ENCODE data around the gene KCP. TPM values are rescaled to one million over a fixed set of nuclear protein-coding genes. Genes with fewer than 3 reads are reported as not detected.
A peak's percentile ranks its signal among the peaks of the same experiment; 100 is the strongest.

KCP gene
- total RNA-seq, 3 donors from 2014 or later: 0.33 to 2.2 (median 0.88) TPM

DNA sequence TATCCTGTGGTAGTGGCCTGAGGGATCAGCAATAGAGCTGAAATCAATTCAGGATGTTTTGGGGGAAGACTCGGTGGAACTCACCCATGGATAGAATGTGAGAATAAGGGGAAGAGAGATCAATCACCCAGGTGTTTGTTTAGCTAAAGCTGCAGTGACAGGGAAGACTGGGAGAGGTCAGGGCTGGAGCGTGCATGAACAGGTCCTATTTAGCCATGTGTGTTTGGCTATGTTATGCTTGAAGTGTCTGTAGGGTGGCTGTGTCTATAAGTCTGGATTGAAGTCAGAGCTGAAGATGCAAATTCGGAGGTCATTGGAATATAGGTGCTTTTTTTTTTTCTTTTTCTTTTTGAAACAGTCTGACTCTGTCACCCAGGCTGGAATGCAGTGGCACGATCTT is 43.3 kb downstream of the KCP start:
- Histone ChIP-seq H3K4me1 (peaks cover 4 to 7% of the 10 kb centered on the region in 2 donors), H3K9me3 (no peaks in the 10 kb centered on the region), H3K27ac (no peak overlapping the region), H3K36me3 (no peaks in the 10 kb centered on the region), H3K4me3 (no peak overlapping the region), H3K27me3 (no peaks in the 10 kb centered on the region)
- no peak for DNase-seq (ENCODE audit: low spot score in 2 of 2)
- TF ChIP-seq POLR2AphosphoS5 (IDR thresholded peaks at IDR 0.05): no peak
- no peak for TF ChIP-seq POLR2A (IDR thresholded peaks at IDR 0.05)
- TF ChIP-seq, protein P1, sequence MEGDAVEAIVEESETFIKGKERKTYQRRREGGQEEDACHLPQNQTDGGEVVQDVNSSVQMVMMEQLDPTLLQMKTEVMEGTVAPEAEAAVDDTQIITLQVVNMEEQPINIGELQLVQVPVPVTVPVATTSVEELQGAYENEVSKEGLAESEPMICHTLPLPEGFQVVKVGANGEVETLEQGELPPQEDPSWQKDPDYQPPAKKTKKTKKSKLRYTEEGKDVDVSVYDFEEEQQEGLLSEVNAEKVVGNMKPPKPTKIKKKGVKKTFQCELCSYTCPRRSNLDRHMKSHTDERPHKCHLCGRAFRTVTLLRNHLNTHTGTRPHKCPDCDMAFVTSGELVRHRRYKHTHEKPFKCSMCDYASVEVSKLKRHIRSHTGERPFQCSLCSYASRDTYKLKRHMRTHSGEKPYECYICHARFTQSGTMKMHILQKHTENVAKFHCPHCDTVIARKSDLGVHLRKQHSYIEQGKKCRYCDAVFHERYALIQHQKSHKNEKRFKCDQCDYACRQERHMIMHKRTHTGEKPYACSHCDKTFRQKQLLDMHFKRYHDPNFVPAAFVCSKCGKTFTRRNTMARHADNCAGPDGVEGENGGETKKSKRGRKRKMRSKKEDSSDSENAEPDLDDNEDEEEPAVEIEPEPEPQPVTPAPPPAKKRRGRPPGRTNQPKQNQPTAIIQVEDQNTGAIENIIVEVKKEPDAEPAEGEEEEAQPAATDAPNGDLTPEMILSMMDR (IDR thresholded peaks at IDR 0.05): no peak
- intact Hi-C loops (cut with DNase I; ENCODE audit: low total_unique reads): no loop called here

DNA sequence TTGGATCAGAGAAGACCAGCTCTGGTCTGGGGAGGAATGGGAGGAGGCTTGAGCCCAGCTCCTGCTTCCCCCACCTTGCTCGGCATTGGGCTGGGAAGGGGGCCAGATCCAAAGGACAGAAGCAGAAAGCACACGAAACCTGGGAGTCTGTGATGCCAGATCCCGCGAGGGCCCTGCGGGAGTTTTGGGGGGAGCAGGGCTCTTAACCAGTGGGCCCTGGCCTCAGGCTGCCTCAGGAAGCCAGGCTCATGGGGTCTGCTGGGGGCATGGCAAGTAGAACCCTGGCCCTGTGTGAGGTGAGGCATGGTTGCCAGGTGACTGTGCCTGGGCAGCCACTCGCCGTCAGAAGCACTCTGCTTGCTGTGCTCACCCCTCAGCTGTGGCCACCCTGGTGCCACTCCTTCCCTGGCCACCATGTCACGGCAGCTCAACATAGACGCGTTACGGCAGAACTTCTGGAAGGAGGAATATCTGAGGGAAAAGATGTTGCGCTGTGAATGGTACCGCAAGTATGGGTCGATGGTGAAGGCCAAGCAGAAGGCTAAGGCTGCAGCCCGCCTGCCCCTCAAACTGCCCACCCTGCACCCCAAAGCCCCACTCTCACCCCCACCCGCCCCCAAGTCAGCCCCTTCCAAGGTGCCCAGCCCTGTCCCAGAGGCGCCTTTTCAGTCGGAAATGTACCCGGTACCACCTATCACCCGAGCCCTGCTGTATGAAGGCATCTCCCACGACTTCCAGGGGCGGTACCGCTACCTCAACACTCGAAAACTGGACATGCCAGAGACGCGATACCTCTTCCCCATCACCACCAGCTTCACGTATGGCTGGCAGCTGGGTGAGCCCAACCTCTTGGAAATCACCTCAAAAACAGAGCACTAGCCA is 44.3 kb downstream of the KCP start:
- no peak overlapping the region for H3K27ac ChIP-seq
- no peaks in the 10 kb centered on the region for H3K36me3 ChIP-seq
- no peak overlapping the region for H3K4me3 ChIP-seq
- no peaks in the 10 kb centered on the region for H3K9me3 ChIP-seq
- H3K4me1 ChIP-seq: peaks cover 4 to 7% of the 10 kb centered on the region in 2 donors
- no peak for DNase-seq (ENCODE audit: low spot score in 2 of 2)
- intact Hi-C loops (cut with DNase I; ENCODE audit: low total_unique reads): no loop called here
- no peaks in the 10 kb centered on the region for H3K27me3 ChIP-seq
- TF ChIP-seq POLR2AphosphoS5 (IDR thresholded peaks at IDR 0.05): no peak
- TF ChIP-seq, protein P1 (IDR thresholded peaks at IDR 0.05): no peak
- no peak for TF ChIP-seq POLR2A (IDR thresholded peaks at IDR 0.05)

- Histone ChIP-seq H3K36me3 (no peaks in the 10 kb centered on the region), H3K27ac (no peak overlapping the region), H3K27me3 (no peaks in the 10 kb centered on the region), H3K4me1 (peaks cover 4 to 7% of the 10 kb centered on the region in 2 donors), H3K9me3 (no peaks in the 10 kb centered on the region), H3K4me3 (no peak overlapping the region)
- intact Hi-C loops (cut with DNase I; ENCODE audit: low total_unique reads): no loop called here
- no peak for DNase-seq (ENCODE audit: low spot score in 2 of 2)
- TF ChIP-seq POLR2A (IDR thresholded peaks at IDR 0.05) (no peak), POLR2AphosphoS5 (IDR thresholded peaks at IDR 0.05) (no peak)
- TF ChIP-seq, protein P1 (IDR thresholded peaks at IDR 0.05): no peak
Measured at GRCh38 chr7:128865303-128865702, 45.2 kb downstream of the KCP start.

DNA sequence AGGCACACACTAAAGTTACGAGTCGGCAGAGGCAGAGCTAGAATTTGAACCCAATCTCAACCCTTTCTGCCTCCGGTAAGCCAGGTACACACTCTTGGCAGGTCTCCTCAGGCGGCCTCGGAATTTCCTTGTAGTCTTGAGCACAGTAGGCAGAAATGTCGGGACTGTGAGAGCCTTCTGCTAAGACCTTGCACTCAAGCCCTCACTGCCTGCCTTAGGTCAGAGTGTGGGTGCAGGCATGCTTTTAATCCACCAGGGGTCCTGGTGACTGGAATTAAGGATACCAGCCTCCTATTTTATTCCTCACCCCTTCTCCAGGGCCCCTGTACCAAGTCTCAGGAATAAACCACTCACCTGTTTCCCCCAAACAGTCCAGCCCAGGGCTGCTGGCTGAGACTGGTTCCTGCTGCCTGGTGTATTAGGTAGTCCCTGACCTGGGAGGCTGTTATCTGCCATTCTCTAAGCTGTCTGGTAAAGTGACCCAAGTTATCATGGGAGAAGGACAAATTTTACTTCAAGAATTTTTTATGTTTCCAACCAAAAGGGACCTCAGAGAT is 47.0 kb downstream of the KCP start:
- TF ChIP-seq POLR2A (IDR thresholded peaks at IDR 0.05): no peak
- TF ChIP-seq POLR2AphosphoS5 (IDR thresholded peaks at IDR 0.05): no peak
- TF ChIP-seq, protein P1 (IDR thresholded peaks at IDR 0.05): peak; percentile 17 to 34 (median 26)
- Histone ChIP-seq H3K4me3 (peak overlapping the region; percentile 71 to 89 (median 84)), H3K27me3 (no peaks in the 10 kb centered on the region), H3K4me1 (peaks cover 4 to 11% of the 10 kb centered on the region in 2 donors), H3K36me3 (no peaks in the 10 kb centered on the region), H3K27ac (peak overlapping the region; percentile 75 to 88), H3K9me3 (no peaks in the 10 kb centered on the region)
- DNase-seq (ENCODE audit: low spot score in 2 of 2): no peak
- intact Hi-C loops (cut with DNase I; ENCODE audit: low total_unique reads): no loop called here

Data from breast epithelium (tissue), 4 donors.